ENCODE results near the gene CPA5. TPM values are rescaled to one million over a fixed set of nuclear protein-coding genes. Genes with fewer than 3 reads are reported as not detected.

Gene CPA5
- total RNA-seq, 2 donors from 2014 or later: 1.7 to 9.9 TPM

- Mint-ChIP-seq H3K27ac (peak overlapping the region in 1 of 2 donors; percentile 90), H3K9me3 (no peaks in the 10 kb centered on the region), H3K36me3 (peaks cover 0 to 13% of the 10 kb centered on the region in 2 donors)
- DNase-seq (ENCODE audit: low spot score in 2 of 2): no peak
- ATAC-seq: no peak
These were observed 73.7 kb downstream of the CPA5 start for GRCh38 chr7:130418306-130418705.

Other genes with a start within 250 kb of the CPA5 start
- gene TMEM209, start 139.4 kb upstream of the CPA5 start, total RNA-seq: 10 to 100 TPM; 36.8 to 45.9 TPM
- not detected for gene SSMEM1, start 137.0 kb upstream of the CPA5 start, total RNA-seq
- gene CPA2, start 78.0 kb upstream of the CPA5 start, total RNA-seq: under 1 TPM in 1 of 2 donors, not detected in 1; 0.23 TPM
- gene CPA4, start 51.7 kb upstream of the CPA5 start, total RNA-seq: not detected
- not detected for gene CPA1, start 35.7 kb downstream of the CPA5 start, total RNA-seq
- 10 to 100 TPM; 12.6 to 15.1 TPM for gene CEP41, start 96.2 kb downstream of the CPA5 start, total RNA-seq
- 1 to 10 TPM; 1.9 to 2.5 TPM for gene MEST, start 147.3 kb downstream of the CPA5 start, total RNA-seq